ENCODE results near the gene SACS. TPM values are rescaled to one million over a fixed set of nuclear protein-coding genes. Genes with fewer than 3 reads are reported as not detected.

The SACS gene
- total RNA-seq, 2 donors from 2014 or later: 36.8 to 47.6 TPM

DNA sequence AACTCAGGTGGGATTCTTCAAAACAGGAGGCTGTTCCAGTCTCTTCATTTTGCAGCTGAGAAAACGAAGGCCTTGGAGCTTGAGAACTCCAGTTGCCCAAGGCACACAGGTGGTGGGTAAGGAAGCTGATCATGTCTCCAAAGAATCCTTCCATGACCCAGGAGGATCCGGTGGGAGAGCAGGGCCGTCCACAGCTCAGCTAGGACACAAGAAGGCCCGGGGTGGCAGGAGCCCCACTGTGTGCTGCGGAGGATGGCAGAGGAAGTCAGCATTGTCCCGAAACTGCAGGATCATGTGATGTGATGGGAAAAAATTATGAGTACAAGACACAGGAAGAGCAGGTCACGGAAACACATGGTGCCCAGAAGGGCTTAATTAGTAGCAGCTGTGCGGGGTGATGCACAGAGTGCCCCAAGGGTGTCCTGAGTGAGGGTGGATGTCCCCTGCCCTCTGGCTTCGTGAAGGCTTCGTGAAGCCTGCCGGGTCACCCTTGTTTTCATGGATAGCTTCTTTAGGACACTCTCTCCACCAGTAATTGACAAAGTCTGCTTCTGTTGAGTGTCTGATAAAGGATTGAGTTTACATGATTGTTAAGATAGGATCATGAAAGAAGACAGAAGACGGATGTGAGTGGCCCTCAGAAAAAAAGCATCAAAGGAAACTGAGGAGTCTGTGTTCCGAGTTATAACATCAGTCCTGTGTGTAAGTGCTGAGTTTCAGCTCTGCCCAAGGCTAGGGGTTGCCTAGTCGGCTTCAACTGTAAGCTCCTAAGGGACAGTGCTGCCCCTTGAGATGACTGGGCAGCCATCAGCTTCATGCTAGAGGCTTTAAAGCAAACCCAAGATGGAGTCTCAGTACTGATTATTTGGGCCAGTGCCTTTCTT lies 33.8 kb upstream of the SACS start:
- DNase-seq (ENCODE audit: low spot score): no peak
- no peaks in the 10 kb centered on the region for H3K36me3 ChIP-seq
- no peak overlapping the region for H3K4me3 ChIP-seq
- peaks cover 13 to 20% of the 10 kb centered on the region in 2 donors for H3K4me1 ChIP-seq (ENCODE audit: control insufficient read depth in 1 of 2, low read depth in 2 of 2)
- no peak for ATAC-seq (ENCODE audit: insufficient number of reproducible peaks, low FRiP score, low read depth)
- no peaks in the 10 kb centered on the region for H3K27me3 ChIP-seq (replicated peaks; ENCODE audit: insufficient read depth)
- peak overlapping the region; percentile 54 to 57 for H3K27ac ChIP-seq
- TF ChIP-seq, protein P1, sequence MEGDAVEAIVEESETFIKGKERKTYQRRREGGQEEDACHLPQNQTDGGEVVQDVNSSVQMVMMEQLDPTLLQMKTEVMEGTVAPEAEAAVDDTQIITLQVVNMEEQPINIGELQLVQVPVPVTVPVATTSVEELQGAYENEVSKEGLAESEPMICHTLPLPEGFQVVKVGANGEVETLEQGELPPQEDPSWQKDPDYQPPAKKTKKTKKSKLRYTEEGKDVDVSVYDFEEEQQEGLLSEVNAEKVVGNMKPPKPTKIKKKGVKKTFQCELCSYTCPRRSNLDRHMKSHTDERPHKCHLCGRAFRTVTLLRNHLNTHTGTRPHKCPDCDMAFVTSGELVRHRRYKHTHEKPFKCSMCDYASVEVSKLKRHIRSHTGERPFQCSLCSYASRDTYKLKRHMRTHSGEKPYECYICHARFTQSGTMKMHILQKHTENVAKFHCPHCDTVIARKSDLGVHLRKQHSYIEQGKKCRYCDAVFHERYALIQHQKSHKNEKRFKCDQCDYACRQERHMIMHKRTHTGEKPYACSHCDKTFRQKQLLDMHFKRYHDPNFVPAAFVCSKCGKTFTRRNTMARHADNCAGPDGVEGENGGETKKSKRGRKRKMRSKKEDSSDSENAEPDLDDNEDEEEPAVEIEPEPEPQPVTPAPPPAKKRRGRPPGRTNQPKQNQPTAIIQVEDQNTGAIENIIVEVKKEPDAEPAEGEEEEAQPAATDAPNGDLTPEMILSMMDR (IDR thresholded peaks at IDR 0.05): no peak
- no peaks in the 10 kb centered on the region for H3K9me3 ChIP-seq

DNA sequence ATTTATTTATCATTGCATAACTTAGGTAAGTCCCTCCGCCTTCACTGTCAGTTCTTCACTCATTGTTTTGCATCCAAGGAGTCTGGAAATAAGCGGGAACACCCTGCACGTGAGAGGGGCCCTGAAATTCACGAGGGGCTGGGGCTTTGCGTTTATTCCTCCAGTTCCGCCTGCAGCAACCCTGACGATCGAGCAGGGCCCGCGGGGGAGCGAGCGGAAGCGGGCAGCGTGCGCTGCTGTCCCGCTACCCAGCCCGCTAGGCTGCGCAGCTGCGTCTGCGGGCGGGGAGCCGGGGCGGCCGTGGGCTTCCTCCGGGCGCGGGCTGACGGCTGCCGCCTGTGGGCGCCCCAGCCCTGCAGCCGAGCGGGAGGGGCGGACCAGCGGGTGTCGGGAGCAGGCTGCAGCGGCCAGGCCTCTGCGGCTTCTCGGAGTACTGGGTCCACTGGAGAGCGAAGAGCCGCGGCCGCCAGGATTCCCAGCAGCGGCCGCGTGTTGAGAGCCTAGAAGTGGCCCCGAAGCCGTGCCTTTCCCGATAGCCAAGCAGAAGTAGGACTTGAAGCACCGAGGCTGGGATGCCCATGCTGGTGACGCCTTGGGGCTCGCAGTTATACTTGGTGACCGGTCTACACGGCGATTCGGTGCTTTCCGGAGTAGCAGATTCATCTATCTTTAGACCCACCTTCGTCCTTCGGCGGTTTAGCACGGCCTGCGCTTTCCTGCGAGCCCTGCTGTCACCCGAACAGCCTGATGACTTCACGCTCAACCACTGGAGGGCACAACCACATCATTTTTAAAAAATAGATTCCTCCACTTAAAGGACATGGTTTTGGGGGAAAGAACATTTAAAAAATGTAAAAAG lies 32.9 kb upstream of the SACS start:
- Histone ChIP-seq H3K9me3 (no peaks in the 10 kb centered on the region), H3K36me3 (no peaks in the 10 kb centered on the region), H3K27me3 (replicated peaks; ENCODE audit: insufficient read depth) (no peaks in the 10 kb centered on the region), H3K4me3 (peak overlapping the region; percentile 72), H3K27ac (peak overlapping the region; percentile 57 to 76), H3K4me1 (ENCODE audit: control insufficient read depth in 1 of 2, low read depth in 2 of 2) (peaks cover 20 to 28% of the 10 kb centered on the region in 2 donors)
- DNase-seq (ENCODE audit: low spot score) (peak; percentile 11), ATAC-seq (ENCODE audit: insufficient number of reproducible peaks, low FRiP score, low read depth) (peak; percentile 54)
- TF ChIP-seq, protein P1 (IDR thresholded peaks at IDR 0.05): peak; percentile 50

DNA sequence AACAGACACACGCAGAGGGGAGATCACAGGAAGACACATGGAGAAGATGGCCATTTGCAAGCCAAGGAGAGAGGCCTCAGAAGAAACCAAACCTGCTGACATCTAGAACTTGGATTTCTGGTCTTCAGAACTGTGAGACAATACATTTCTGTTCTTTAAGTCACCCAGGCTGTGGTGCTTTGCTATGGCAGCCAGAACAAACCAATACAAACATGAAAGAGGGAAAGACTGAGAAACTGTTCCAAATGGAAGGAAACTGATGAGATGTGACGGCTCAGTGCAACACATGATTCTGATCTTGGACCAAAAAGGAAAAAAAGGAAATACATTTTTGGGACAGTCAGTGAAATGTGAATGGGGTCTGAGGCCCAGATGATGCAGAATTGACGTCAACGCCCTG lies 30.2 kb upstream of the SACS start:
- no peaks in the 10 kb centered on the region for H3K27me3 ChIP-seq (replicated peaks; ENCODE audit: insufficient read depth)
- H3K27ac ChIP-seq: peak overlapping the region; percentile 33 to 87
- ATAC-seq (ENCODE audit: insufficient number of reproducible peaks, low FRiP score, low read depth) (no peak), DNase-seq (ENCODE audit: low spot score) (no peak)
- no peak overlapping the region for H3K4me3 ChIP-seq
- H3K4me1 ChIP-seq (ENCODE audit: control insufficient read depth in 1 of 2, low read depth in 2 of 2): peaks cover 20 to 28% of the 10 kb centered on the region in 2 donors
- no peaks in the 10 kb centered on the region for H3K9me3 ChIP-seq
- TF ChIP-seq, protein P1 (IDR thresholded peaks at IDR 0.05): no peak
- H3K36me3 ChIP-seq: no peaks in the 10 kb centered on the region

DNA sequence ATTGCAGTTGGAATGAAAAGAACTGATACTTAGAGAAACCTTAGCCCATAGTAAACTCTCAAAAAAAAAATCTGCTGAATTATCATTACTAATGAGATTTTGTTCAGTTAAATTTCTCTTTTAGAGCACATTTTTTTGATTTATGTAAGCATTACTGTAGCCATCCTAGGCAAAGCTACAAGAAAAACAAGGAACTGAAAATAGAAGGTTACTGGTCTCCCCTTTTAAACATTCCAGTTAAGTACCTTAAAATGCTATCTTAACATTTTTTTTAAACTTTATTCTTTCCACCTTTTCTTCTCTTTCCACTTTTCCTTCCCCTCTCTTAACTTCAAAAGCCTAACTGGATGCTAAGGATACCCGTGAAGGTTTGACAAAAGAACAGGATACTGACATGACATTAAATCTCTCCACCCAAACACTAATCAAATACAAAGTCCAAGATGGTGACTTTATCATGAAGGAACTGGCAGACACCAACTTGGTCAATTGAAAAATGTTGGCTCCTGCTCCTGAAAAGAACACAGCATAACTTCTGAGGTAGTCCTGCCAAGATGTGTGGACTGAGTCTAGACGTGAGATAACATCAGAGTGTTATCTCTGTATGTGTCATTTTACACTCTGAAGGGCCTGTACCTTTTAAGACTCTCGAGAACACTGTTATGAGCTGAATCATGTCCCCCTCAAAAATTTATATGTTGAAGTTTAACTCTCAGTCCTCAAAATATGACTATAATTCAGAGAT lies 29.5 kb upstream of the SACS start:
- no peaks in the 10 kb centered on the region for H3K27me3 ChIP-seq (replicated peaks; ENCODE audit: insufficient read depth)
- H3K4me3 ChIP-seq: peak overlapping the region; percentile 41
- H3K9me3 ChIP-seq: no peaks in the 10 kb centered on the region
- no peak for DNase-seq (ENCODE audit: low spot score)
- no peak for ATAC-seq (ENCODE audit: insufficient number of reproducible peaks, low FRiP score, low read depth)
- peak overlapping the region; percentile 33 to 87 for H3K27ac ChIP-seq
- no peaks in the 10 kb centered on the region for H3K36me3 ChIP-seq
- TF ChIP-seq, protein P1 (IDR thresholded peaks at IDR 0.05): no peak
- H3K4me1 ChIP-seq (ENCODE audit: control insufficient read depth in 1 of 2, low read depth in 2 of 2): peaks cover 20 to 28% of the 10 kb centered on the region in 2 donors

Measured in thoracic aorta (tissue), 2 donors.